Amniotic stem cell (primary cell): ENCODE measurements around the gene CMIP.

ENCODE experiments used
- DNase-seq: peaks from one replicate; lab custom pipeline; 2025; lab: John Stamatoyannopoulos, UW

CMIP gene

GRCh38 chr16:81661082-81661481 is 216.5 kb downstream of the CMIP start:
- DNase-seq = no peak

GRCh38 chr16:81664153-81664552 is 219.5 kb downstream of the CMIP start:
- DNase-seq = no peak

DNA sequence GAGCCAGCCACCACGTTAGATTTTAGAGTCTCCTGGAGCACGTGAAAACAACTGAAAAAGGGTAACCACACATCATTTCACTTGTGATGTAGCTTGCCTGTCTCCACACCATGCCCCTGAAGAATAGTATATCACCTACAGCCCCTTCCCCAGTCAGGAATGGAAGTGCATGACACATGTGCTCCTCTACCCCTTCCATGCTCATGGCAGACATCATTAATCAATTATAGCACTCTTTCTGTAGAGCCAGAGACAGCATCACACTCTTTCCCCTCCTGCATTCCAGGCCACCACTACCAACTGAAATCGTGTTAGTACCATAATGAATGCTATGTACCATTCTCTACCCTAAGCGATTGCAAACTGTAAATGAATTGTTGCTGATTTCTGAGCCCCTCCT is 221.0 kb downstream of the CMIP start:
- no peak for DNase-seq

DNA sequence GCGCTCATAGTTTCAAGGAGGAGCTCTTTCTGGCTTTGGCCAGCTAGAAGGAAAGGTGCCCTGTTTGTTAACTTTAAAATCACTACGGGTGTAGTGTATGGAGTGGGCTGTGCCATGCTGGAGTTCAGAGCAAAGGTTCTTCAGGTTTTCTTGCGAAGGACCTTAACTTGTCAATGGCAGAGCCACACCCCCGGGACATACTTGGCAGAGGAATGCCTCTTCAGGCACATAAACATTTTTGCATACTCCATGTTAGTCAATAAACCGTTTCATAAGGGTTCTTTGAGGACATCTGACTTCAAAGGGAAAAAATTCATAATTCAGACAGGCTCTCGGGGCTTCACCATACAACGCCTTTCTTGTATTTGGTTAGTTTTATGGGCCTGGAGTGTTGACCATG is 221.5 kb downstream of the CMIP start:
- no peak for DNase-seq

DNA sequence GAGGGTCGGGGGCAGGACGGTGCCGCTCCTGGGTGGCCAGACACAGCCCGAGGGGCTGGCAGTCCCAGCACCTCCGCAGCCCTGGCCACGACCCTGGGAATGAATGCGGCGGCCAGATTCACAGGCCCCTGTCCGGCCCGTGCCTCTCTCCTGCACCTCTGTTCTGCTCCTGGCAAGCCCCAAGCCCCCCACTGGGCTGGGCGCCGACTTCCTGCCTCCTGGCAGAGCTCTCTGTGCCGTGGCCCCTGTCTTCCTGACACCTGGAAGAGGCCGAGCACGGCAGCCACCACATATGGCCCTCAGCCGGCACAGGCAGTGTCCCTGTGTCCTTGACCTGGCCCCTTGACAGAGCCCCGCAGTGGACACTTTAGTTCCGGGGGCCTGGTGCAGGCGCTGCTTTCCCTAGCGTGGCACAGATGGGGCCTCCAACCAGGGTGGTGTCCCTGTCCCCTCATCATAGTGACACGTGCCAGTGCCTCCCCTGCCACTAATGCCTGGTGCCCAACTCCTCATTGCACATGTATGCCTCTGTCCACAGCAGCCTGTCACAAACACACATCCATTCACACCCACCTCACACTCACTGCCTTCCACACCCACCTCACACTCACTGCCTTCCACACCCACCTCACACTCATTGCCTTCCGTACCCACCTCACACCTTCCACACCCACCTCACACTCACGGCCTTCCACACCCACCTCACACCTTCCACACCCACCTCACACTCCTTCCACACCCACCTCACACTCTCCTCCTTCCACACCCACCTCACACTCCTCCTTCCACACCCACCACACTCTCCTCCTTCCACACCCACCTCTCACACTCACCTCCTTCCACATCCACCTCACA is 223.9 kb downstream of the CMIP start:
- no peak for DNase-seq

DNA sequence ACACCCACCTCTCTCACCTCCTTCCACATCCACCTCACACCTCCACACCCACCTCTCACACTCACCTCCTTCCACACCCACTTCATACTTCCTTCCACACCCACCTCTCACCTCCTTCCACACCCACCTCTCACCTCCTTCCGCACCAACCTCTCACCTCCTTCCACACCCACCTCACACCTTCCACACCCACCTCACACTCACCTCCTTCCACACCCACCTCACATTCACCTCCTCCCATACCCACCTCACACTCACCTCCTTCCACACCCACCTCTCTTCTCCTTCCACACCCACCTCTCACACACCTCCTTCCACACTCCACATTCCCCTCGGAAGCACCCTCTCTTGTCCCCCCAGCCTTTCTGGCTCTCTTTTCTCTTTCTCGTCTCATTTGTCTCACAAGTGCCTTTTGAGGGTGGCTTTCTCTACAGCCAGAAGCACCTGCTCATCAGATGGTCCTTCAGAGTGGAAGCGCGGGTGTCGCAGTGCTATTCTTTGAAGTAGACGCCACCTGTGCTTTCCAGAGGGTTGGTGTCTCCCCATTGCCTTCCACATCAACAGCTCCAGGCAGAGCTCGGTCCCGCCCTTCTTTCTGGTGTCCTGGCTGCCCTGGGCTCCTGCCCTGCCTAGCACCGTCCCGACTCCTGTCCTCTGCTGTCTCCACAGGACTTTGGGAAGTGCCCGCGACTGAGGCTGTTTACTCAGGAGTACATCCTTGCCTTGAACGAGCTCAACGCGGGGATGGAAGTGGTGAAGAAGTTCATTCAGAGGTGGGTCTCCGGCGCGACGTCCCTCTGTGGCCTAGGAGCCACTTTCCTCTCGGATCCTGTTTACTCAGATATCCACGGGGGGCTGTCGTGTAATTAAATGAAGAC is 225.1 kb downstream of the CMIP start:
- DNase-seq = no peak

- DNase-seq = no peak
Observed at GRCh38 chr16:81671738-81672597, 227.4 kb downstream of the CMIP start.

DNA sequence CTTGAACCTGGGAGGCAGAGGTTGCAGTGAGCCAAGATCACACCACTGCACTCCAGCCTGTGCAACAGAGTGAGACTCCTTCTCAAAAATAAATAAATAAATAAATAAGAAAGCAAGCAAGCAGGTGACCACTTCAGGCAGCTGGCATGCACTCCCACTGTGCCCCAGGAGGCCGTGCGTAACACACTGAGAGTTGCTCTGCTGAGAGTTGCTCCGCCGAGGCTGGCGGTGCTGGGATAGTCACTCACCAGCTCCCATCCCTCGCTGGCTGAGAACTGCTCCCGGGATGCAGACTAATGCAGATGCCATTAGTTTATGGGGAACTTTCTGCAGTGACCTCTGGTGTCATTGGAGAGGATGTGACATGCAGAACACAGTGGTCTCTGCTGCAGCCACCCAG is 228.8 kb downstream of the CMIP start:
- no peak for DNase-seq

GRCh38 chr16:81675662-81676061 is 231.1 kb downstream of the CMIP start:
- no peak for DNase-seq

DNA sequence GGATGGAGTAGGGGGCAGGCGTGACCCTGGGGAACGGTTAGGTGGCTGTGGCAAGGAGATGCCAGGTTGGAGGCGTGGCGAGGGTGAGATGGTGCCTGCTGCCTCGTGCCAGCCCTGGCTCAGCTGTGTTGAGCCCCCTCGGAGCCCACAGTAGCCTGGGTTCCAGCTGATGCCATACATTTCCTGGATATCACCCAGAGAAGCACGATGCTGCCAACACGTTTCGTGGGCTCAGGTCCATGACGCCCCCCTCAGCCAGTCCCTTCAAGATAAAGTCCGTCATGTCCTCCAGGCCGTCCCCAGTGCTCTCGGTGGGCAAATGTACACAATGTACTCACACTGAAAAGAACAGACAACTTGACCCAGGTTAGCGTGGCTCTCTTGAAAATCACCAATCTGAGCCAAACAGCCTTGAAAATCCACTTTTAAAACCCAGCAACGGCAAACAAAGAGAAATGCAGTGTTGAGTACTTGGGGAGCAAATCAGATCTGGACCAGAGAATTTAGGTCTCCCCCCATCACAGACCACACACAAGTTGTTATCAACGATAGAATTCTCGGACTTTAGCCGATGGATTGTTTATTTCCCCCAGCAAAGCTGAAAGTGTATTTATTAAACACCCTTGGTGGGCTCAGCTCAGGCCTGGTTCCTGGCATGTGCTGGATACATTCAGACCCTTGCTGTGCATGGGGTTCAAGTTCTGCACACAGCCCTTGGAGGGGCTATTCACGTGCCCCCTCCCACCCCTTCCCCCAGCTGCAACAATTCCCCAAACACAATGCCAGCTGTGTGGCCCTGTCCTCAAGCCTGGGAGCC is 231.7 kb downstream of the CMIP start:
- DNase-seq = no peak

DNA sequence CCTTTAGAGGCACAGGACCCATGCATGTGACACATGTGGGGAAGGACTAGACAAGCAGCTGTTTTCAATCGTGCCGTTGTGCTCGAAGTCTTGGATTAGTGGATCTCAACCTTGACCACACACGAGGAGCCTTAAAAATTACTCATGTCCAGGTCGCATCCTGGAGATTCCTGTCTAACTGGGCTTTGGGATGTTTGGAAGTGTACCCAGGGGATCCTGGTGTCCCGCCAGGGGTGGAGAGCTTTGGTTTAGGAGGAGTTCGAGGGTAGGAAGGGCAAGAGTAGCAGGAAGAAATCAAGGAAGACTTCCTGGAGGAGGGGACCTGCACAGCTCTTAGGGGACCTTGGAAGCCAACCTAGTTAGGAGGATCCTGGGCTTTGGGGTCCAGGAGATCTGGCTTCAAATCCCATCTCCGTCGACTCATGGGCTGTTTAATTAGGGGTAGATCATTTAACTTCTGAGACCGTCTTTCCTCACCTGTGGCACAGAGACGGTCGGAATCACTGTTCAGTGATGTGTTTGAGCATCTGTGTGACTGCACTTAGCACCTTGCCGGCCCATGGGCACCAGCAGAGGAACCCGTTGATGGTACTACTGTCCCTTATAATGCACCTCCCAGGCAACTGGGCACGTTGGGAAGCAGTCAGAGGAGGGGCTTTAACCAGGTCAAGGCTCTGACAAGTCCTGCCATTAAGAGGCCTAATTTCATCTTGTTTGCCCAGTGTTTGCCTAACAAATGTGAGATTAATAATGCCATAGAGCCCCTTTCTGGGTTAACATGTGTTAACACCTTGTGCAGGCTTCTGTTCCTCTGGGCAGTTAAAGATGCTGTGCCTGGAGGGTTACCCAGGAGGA is 232.5 kb downstream of the CMIP start:
- DNase-seq = no peak

DNA sequence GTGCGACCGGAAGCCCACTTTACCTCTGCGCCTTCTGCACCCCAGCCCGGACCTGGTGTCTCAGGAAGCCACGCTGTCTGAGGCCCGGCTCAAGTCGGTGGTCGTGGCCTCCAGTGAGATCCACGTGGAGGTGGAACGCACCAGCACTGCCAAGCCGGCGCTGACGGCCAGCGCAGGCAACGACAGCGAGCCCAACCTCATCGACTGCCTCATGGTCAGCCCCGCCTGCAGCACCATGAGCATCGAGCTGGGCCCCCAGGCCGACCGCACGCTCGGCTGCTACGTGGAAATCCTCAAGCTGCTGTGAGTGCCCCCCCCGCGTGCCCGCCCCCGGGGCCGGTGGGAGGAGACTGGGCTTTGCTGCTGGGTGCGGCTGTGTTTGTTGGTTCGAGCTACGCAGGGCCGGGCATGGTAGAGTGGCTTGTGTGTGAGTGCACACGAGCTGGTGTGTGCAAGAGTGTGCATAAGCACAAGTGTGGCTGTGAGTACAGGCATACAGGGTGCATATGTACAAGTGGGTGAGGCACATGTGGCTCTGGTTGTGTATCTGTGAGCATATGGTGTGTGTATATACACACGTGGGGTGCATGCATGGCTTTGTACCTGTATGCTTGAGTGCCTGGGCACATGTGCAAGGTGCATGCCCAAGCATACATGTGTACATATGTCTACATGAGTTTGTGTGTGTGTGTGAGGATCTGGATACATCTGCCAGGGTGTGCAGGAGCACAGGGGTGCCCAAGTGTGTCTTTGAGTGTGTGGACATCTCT is 233.9 kb downstream of the CMIP start:
- no peak for DNase-seq

GRCh38 chr16:81679721-81680430 is 235.3 kb downstream of the CMIP start:
- DNase-seq = no peak

DNA sequence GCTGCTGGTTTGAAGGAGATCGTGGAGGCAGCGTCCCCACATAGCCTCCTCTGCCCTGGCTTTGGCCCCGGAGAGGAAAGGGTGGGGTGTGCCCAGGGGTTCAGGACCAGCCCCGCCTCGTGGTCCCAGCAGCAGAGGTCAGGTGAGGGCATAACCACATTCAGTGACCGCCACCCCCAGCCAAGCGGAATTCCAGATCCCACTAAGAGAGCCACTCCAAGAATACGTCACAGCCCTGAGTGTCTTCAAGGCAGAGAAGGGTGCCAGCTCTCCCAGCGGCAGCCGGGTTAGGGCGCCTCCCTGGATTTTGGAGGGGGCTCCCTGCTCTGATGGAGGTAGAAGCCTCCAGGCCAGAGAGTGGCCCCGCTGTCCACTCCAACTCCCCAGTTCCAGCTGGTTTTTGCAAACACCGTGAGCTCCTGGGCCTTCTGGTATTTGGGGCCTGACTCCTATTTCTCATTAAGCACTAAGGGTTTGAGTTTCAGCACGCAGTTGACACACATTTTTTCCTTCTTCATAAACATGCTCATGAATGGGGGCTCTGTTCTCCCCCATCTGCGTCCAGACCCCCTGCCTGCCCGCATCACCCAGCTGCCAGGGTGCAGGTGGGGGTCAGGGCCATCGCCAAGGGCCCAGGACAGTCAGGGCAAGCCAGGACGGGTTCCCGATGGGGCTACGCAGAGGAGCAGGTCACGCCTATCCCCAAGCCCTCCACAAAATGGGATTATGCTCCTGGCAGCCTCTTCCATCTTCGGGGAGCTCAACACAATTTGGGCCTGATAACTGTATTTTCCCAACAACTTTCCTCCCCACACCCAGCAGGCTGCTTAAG is 236.1 kb downstream of the CMIP start:
- no peak for DNase-seq

DNA sequence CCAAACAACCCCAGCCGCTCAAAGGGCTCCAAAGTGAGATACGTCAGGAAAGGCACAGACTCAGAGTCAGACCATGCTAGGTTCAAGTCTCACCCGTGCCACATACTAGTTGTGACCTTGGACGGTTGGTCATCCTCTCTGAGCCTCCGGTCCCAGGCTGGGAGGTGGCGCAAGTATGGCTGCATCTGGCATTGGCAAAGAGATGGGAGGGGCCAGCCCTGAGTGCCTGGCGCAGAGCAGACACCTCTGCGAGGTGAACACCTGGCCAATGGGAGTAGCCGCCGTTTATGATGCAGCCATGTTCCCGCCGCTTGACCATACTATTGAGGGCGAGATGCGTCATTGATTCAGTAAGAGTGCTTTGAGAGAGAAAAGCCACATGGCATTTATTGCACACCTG is 236.7 kb downstream of the CMIP start:
- no peak for DNase-seq

- DNase-seq = no peak
Observed at GRCh38 chr16:81684242-81684837, 239.7 kb downstream of the CMIP start.

- DNase-seq = no peak
Observed at GRCh38 chr16:81684901-81685300, 240.3 kb downstream of the CMIP start.
